ENCODE data around the gene ZMPSTE24. TPM values are rescaled to one million over a fixed set of nuclear protein-coding genes. Genes with fewer than 3 reads are reported as not detected.

Gene ZMPSTE24
- total and polyA plus RNA-seq, 7 donors = 12.7 to 60.2 (median 22.2) TPM

Other genes starting within 250 kb of the ZMPSTE24 start
- gene CAP1, start 217.5 kb upstream of the ZMPSTE24 start, total RNA-seq = 10 to 100 TPM; 34.2 to 71.0 (median 61.9) TPM
- gene CAP1, start 217.5 kb upstream of the ZMPSTE24 start, polyA plus RNA-seq = 100 to 1,000 TPM in 1 of 3 donors, 10 to 100 TPM in 2; 33.7 to 116 (median 56.6) TPM
- 10 to 100 TPM; 14.9 to 20.8 (median 19.1) TPM for gene PPT1, start 161.0 kb upstream of the ZMPSTE24 start, total RNA-seq
- gene PPT1, start 161.0 kb upstream of the ZMPSTE24 start, polyA plus RNA-seq = 10 to 100 TPM; 13.4 to 21.8 (median 17.4) TPM
- 10 to 100 TPM; 10.2 to 16.4 (median 11.2) TPM for gene RLF, start 96.8 kb upstream of the ZMPSTE24 start, total RNA-seq
- 10 to 100 TPM in 1 of 3 donors, 1 to 10 TPM in 2; 4.5 to 13.9 (median 4.9) TPM for gene RLF, start 96.8 kb upstream of the ZMPSTE24 start, polyA plus RNA-seq
- gene TMCO2, start 10.3 kb upstream of the ZMPSTE24 start, total RNA-seq = not detected
- gene TMCO2, start 10.3 kb upstream of the ZMPSTE24 start, polyA plus RNA-seq = under 1 TPM in 1 of 3 donors, not detected in 2; 0.19 TPM
- gene COL9A2, start 59.0 kb downstream of the ZMPSTE24 start, total RNA-seq = under 1 TPM in 3 of 4 donors, not detected in 1; 0.15 to 0.21 (median 0.18) TPM
- under 1 TPM; 0.06 to 0.18 (median 0.12) TPM for gene COL9A2, start 59.0 kb downstream of the ZMPSTE24 start, polyA plus RNA-seq
- 10 to 100 TPM in 3 of 4 donors, 1 to 10 TPM in 1; 6.9 to 35.0 (median 15.3) TPM for gene SMAP2, start 115.5 kb downstream of the ZMPSTE24 start, total RNA-seq
- 10 to 100 TPM; 18.0 to 32.2 (median 18.4) TPM for gene SMAP2, start 115.5 kb downstream of the ZMPSTE24 start, polyA plus RNA-seq
- under 1 TPM; 0.32 to 0.86 (median 0.49) TPM for gene ZFP69B, start 192.2 kb downstream of the ZMPSTE24 start, total RNA-seq
- 1 to 10 TPM in 2 of 3 donors, under 1 TPM in 1; 0.25 to 1.4 (median 1.1) TPM for gene ZFP69B, start 192.2 kb downstream of the ZMPSTE24 start, polyA plus RNA-seq
- under 1 TPM; 0.18 to 0.54 (median 0.46) TPM for gene ZFP69, start 219.1 kb downstream of the ZMPSTE24 start, total RNA-seq
- gene ZFP69, start 219.1 kb downstream of the ZMPSTE24 start, polyA plus RNA-seq = under 1 TPM; 0.16 to 0.51 (median 0.25) TPM